ENCODE results near the gene RPL15. TPM values are rescaled to one million over a fixed set of nuclear protein-coding genes. Genes with fewer than 3 reads are reported as not detected.

RPL15 gene
- total RNA-seq, 4 donors from 2014 or later = 1,370 to 1,628 (median 1,557) TPM

GRCh38 chr3:23888617-23889228, 28.2 kb upstream of the RPL15 start:
- no peaks in the 10 kb centered on the region for H3K9me3 ChIP-seq
- in situ Hi-C loops (cut with MboI; ENCODE audit: low sequenced_read_pairs in 4 of 4) = loop anchor here in 2 of 4 donors (25.0 kb wide), 2 partner anchors 349 to 799 kb away; no protein-coding TSS in a partner anchor
- intact Hi-C loops (cut with DNase I; ENCODE audit: low total_unique reads) = loop anchor here (2.0 to 5.0 kb wide), 4 partner anchors 28 to 794 kb away; partner anchors contain the start of genes NKIRAS1, NR1D2 and RPL15
- DNase-seq (no peak), ATAC-seq (no peak)
- H3K27me3 ChIP-seq = no peaks in the 10 kb centered on the region
- TF ChIP-seq POLR2A (IDR thresholded peaks at IDR 0.05) = no peak
- TF ChIP-seq, protein P1, sequence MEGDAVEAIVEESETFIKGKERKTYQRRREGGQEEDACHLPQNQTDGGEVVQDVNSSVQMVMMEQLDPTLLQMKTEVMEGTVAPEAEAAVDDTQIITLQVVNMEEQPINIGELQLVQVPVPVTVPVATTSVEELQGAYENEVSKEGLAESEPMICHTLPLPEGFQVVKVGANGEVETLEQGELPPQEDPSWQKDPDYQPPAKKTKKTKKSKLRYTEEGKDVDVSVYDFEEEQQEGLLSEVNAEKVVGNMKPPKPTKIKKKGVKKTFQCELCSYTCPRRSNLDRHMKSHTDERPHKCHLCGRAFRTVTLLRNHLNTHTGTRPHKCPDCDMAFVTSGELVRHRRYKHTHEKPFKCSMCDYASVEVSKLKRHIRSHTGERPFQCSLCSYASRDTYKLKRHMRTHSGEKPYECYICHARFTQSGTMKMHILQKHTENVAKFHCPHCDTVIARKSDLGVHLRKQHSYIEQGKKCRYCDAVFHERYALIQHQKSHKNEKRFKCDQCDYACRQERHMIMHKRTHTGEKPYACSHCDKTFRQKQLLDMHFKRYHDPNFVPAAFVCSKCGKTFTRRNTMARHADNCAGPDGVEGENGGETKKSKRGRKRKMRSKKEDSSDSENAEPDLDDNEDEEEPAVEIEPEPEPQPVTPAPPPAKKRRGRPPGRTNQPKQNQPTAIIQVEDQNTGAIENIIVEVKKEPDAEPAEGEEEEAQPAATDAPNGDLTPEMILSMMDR (IDR thresholded peaks at IDR 0.05 in 4 of 5, conservative IDR thresholded peaks at IDR 0.05 in 1 of 5) = peak; percentile 68 to 93 (median 81)
- peaks cover 27 to 32% of the 10 kb centered on the region in 2 donors for H3K4me1 ChIP-seq
- no peak overlapping the region for H3K4me3 ChIP-seq
- peak overlapping the region; percentile 22 to 62 (median 40) for H3K27ac ChIP-seq
- H3K36me3 ChIP-seq = peaks cover 0 to 3% of the 10 kb centered on the region in 2 donors

- Histone ChIP-seq H3K27me3 (no peaks in the 10 kb centered on the region), H3K9me3 (no peaks in the 10 kb centered on the region), H3K36me3 (peaks cover 0 to 3% of the 10 kb centered on the region in 2 donors), H3K4me1 (peaks cover 27 to 32% of the 10 kb centered on the region in 2 donors), H3K27ac (peak overlapping the region; percentile 22 to 46 (median 31)), H3K4me3 (no peak overlapping the region)
- no peak for DNase-seq
- in situ Hi-C loops (cut with MboI; ENCODE audit: low sequenced_read_pairs in 4 of 4) = loop anchor here in 2 of 4 donors (25.0 kb wide), 2 partner anchors 348 to 798 kb away; no protein-coding TSS in a partner anchor
- no peak for TF ChIP-seq POLR2A (IDR thresholded peaks at IDR 0.05)
- TF ChIP-seq, protein P1 (IDR thresholded peaks at IDR 0.05 in 4 of 5, conservative IDR thresholded peaks at IDR 0.05 in 1 of 5) = no peak
- intact Hi-C loops (cut with DNase I; ENCODE audit: low total_unique reads) = loop anchor here (2.0 to 5.0 kb wide), 4 partner anchors 27 to 793 kb away; partner anchors contain the start of genes NKIRAS1, NR1D2 and RPL15
- ATAC-seq = peak in 1 of 2 donors; percentile 32
These were observed 27.5 kb upstream of the RPL15 start for GRCh38 chr3:23889386-23889785.

DNA sequence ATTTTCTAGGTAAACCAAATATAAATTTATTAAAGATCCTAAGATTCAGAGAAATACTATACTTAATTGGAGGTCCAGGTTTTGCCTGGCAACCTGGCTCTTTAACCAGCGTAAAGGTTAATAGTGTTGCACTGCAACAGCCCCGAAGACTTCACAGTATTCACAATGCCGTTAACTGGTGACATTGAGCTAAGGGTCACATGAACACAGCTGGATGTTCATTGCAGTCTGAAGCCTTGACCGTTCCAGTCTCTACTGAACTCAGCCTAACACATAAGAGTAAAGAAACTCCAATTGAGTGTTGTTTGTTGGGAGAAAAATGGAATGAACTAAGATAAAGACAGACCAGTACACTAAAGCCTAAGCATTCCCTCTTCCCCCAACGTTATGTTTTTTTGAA, 27.0 kb upstream of the RPL15 start:
- Histone ChIP-seq H3K27me3 (no peaks in the 10 kb centered on the region), H3K27ac (peak overlapping the region in 3 of 4 donors; percentile 22 to 46 (median 35)), H3K9me3 (no peaks in the 10 kb centered on the region), H3K36me3 (peaks cover 0 to 3% of the 10 kb centered on the region in 2 donors), H3K4me3 (no peak overlapping the region), H3K4me1 (peaks cover 27 to 32% of the 10 kb centered on the region in 2 donors)
- no peak for DNase-seq
- in situ Hi-C loops (cut with MboI; ENCODE audit: low sequenced_read_pairs in 4 of 4) = loop anchor here in 2 of 4 donors (25.0 kb wide), 2 partner anchors 347 to 797 kb away; no protein-coding TSS in a partner anchor
- peak in 1 of 2 donors; percentile 53 for ATAC-seq
- intact Hi-C loops (cut with DNase I; ENCODE audit: low total_unique reads) = loop anchor here (2.0 to 5.0 kb wide), 4 partner anchors 27 to 792 kb away; partner anchors contain the start of genes NKIRAS1, NR1D2 and RPL15
- TF ChIP-seq POLR2A (IDR thresholded peaks at IDR 0.05) = no peak
- TF ChIP-seq, protein P1 (IDR thresholded peaks at IDR 0.05 in 4 of 5, conservative IDR thresholded peaks at IDR 0.05 in 1 of 5) = no peak

GRCh38 chr3:23894254-23895061, 22.5 kb upstream of the RPL15 start:
- DNase-seq (no peak), ATAC-seq (no peak)
- Histone ChIP-seq H3K27ac (no peak overlapping the region), H3K27me3 (no peaks in the 10 kb centered on the region), H3K4me1 (peaks cover 3 to 9% of the 10 kb centered on the region in 2 donors), H3K36me3 (peaks cover 0 to 16% of the 10 kb centered on the region in 2 donors), H3K9me3 (no peaks in the 10 kb centered on the region), H3K4me3 (no peak overlapping the region)
- intact Hi-C loops (cut with DNase I; ENCODE audit: low total_unique reads) (no loop called here), in situ Hi-C loops (cut with MboI; ENCODE audit: low sequenced_read_pairs in 4 of 4) (loop anchor here in 2 of 4 donors (25.0 kb wide), 2 partner anchors 343 to 793 kb away; no protein-coding TSS in a partner anchor)
- TF ChIP-seq POLR2A (IDR thresholded peaks at IDR 0.05) = no peak
- TF ChIP-seq, protein P1 (IDR thresholded peaks at IDR 0.05 in 4 of 5, conservative IDR thresholded peaks at IDR 0.05 in 1 of 5) = no peak
